ENCODE results near the gene TMEM219.

Gene TMEM219

DNA sequence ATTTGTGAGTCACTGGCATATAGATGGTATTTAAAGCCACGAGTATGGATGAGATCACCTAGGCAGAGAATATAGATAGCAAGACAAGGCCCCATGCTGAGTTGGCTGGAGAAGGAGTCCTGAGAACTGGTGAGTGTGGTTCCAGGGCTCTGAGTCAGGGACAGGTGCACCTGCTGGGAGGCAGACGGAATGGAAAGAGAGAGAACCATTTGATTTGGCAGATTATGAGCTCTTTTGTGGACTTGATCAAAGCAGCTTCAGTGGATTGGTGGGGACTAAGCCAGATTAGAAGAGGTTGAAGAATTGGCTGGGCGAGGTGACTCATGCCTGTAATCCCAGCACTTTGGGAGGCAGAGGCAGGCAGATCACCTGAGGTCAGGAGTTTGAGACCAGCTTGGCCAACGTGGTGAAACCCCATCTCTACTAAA, 56.9 kb downstream of the TMEM219 start:
- Histone ChIP-seq H3K27me3 (no peaks in the 10 kb centered on the region), H3K9ac (no peak overlapping the region), H4K20me1 (no peaks in the 10 kb centered on the region), H3K4me3 (no peak overlapping the region), H3K4me2 (no peak overlapping the region), H3K4me1 (peaks cover 11% of the 10 kb centered on the region), H3K36me3 (no peaks in the 10 kb centered on the region), H3K9me3 (no peaks in the 10 kb centered on the region), H3K27ac (no peak overlapping the region)
- no peak for TF ChIP-seq Cebpa-rat (IDR thresholded peaks at IDR 0.05)
